WTC11 (cell line): Measurements from ENCODE around the gene PDZK1IP1. TPM values are rescaled to one million over a fixed set of nuclear protein-coding genes. Genes with fewer than 3 reads are reported as not detected.

Experiments
- ATAC-seq: fragments of 200-7000 bp; cut with Tn5 transposase; 2 replicates; pipeline ENCODE4 v1.10.0; 2021; ENCODE audit warnings: mild to moderate bottlenecking, moderate library complexity
- CTCF ChIA-PET: fragments of 300-600 bp; sonication (Branson Sonifier 250); formaldehyde crosslinking; loops from one replicate; lab custom pipeline; 2021; ENCODE audit warnings: antibody characterized with exemption; lab: Charles Lee
- POLR2A ChIA-PET: fragments of 350-600 bp; sonication (Branson Sonifier 250); formaldehyde crosslinking; loops from one replicate; lab custom pipeline; 2021; ENCODE audit warnings: antibody characterized with exemption; lab: Charles Lee
- DNase-seq: peaks from one replicate; pipeline ENCODE4 v3.0.0; 2021; ENCODE audit warnings: low spot score
- H3K27ac Mint-ChIP-seq: 2 replicates; pipeline ENCODE4 v1.8.0; 2021; ENCODE audit warnings: mixed read lengths
- H3K27me3 Mint-ChIP-seq: 2 replicates; pipeline ENCODE4 v1.8.0; 2021; ENCODE audit warnings: low read depth, mild to moderate bottlenecking, moderate library complexity, mixed read lengths
- H3K36me3 Mint-ChIP-seq: 2 replicates; pipeline ENCODE4 v1.8.0; 2021; ENCODE audit warnings: mixed read lengths
- H3K4me1 Mint-ChIP-seq: 2 replicates; pipeline ENCODE4 v1.8.0; 2022; ENCODE audit warnings: mixed read lengths
- H3K4me3 Mint-ChIP-seq: 2 replicates; pipeline ENCODE4 v1.8.0; 2021; ENCODE audit warnings: mild to moderate bottlenecking, moderate library complexity, mixed read lengths
- H3K9me3 Mint-ChIP-seq: 2 replicates; pipeline ENCODE4 v1.8.0; 2021; ENCODE audit warnings: mixed read lengths
- CREB1 ChIP-seq: sonication (generic); formaldehyde crosslinking; IDR thresholded peaks from 2 replicates; pipeline ENCODE4 v1.8.0; 2023; ENCODE audit warnings: mild to moderate bottlenecking, missing genetic modification reagents
- CREM ChIP-seq: sonication (generic); formaldehyde crosslinking; IDR thresholded peaks from 2 replicates; pipeline ENCODE4 v1.8.1; 2022; ENCODE audit warnings: mild to moderate bottlenecking, missing genetic modification reagents, moderate library complexity
- HMGA2 ChIP-seq: fragments of 250-450 bp; sonication (Bioruptor Pico); IDR thresholded peaks from 2 replicates; pipeline ENCODE4 v1.4.0; 2021; ENCODE audit warnings: mild to moderate bottlenecking, moderate library complexity
- NFATC4 ChIP-seq: fragments of 250-450 bp; sonication (Bioruptor Pico); IDR thresholded peaks from 2 replicates; pipeline ENCODE4 v1.9.0; 2021; ENCODE audit warnings: mild to moderate bottlenecking
- NR1H2 ChIP-seq: sonication (generic); formaldehyde crosslinking; IDR thresholded peaks from 2 replicates; pipeline ENCODE4 v1.9.0; 2021; ENCODE audit warnings: mild to moderate bottlenecking, moderate library complexity, missing genetic modification reagents
- RORB ChIP-seq: fragments of 250-450 bp; sonication (Bioruptor Pico); IDR thresholded peaks from 2 replicates; pipeline ENCODE4 v1.9.0; 2021; ENCODE audit warnings: mild to moderate bottlenecking
- SP1 ChIP-seq: sonication (generic); formaldehyde crosslinking; conservative IDR thresholded peaks from 2 replicates; pipeline ENCODE4 v1.8.1; 2022; ENCODE audit warnings: missing genetic modification reagents
- TEAD1 ChIP-seq: sonication (generic); formaldehyde crosslinking; IDR thresholded peaks from 2 replicates; pipeline ENCODE4 v1.8.0; 2022; ENCODE audit warnings: mild to moderate bottlenecking, missing genetic modification reagents
- ZNF138 ChIP-seq: sonication (generic); formaldehyde crosslinking; conservative IDR thresholded peaks from 2 replicates; pipeline ENCODE4 v1.8.1; 2022; ENCODE audit warnings: mild to moderate bottlenecking, moderate library complexity, missing genetic modification reagents
- ZNF396 ChIP-seq: fragments of 250-450 bp; sonication (Bioruptor Pico); IDR thresholded peaks from 2 replicates; pipeline ENCODE4 v1.8.0; 2021; ENCODE audit warnings: mild to moderate bottlenecking, moderate library complexity, borderline replicate concordance
- total RNA-seq: library from RNA; stranded (reverse); gene quantifications from 3 replicates; pipeline ENCODE4 v1.2.3, GENCODE V29; 2021
- TF ChIP-seq, protein P1 (sequence below): sonication (generic); formaldehyde crosslinking; IDR thresholded peaks from 2 replicates; pipeline ENCODE4 v1.8.0; 2022; ENCODE audit warnings: missing genetic modification reagents
- TF ChIP-seq, protein P2 (sequence below): sonication (generic); formaldehyde crosslinking; IDR thresholded peaks from 2 replicates; pipeline ENCODE4 v1.8.0; 2023; ENCODE audit warnings: missing genetic modification reagents
- TF ChIP-seq, protein P3 (sequence below): sonication (generic); formaldehyde crosslinking; IDR thresholded peaks from 2 replicates; pipeline ENCODE4 v1.8.0; 2022; ENCODE audit warnings: mild to moderate bottlenecking, missing genetic modification reagents
- TF ChIP-seq, protein P4 (sequence below): sonication (generic); formaldehyde crosslinking; IDR thresholded peaks from 2 replicates; pipeline ENCODE4 v1.8.0; 2022; ENCODE audit warnings: mild to moderate bottlenecking, missing genetic modification reagents
- TF ChIP-seq, protein P5 (sequence below): sonication (generic); formaldehyde crosslinking; IDR thresholded peaks from 2 replicates; pipeline ENCODE4 v1.8.1; 2022; ENCODE audit warnings: mild to moderate bottlenecking, missing genetic modification reagents, moderate library complexity, borderline replicate concordance
- TF ChIP-seq, protein P6 (sequence below): sonication (generic); formaldehyde crosslinking; IDR thresholded peaks from 2 replicates; pipeline ENCODE4 v1.8.0; 2023; ENCODE audit warnings: missing genetic modification reagents, mild to moderate bottlenecking, borderline replicate concordance
- TF ChIP-seq, protein P7 (sequence below): fragments of 250-450 bp; sonication (Bioruptor Pico); IDR thresholded peaks from 2 replicates; pipeline ENCODE4 v1.9.0; 2021; ENCODE audit warnings: mild to moderate bottlenecking

PDZK1IP1 gene
- total RNA-seq, 1 experiment from 2014 or later = not detected

DNA sequence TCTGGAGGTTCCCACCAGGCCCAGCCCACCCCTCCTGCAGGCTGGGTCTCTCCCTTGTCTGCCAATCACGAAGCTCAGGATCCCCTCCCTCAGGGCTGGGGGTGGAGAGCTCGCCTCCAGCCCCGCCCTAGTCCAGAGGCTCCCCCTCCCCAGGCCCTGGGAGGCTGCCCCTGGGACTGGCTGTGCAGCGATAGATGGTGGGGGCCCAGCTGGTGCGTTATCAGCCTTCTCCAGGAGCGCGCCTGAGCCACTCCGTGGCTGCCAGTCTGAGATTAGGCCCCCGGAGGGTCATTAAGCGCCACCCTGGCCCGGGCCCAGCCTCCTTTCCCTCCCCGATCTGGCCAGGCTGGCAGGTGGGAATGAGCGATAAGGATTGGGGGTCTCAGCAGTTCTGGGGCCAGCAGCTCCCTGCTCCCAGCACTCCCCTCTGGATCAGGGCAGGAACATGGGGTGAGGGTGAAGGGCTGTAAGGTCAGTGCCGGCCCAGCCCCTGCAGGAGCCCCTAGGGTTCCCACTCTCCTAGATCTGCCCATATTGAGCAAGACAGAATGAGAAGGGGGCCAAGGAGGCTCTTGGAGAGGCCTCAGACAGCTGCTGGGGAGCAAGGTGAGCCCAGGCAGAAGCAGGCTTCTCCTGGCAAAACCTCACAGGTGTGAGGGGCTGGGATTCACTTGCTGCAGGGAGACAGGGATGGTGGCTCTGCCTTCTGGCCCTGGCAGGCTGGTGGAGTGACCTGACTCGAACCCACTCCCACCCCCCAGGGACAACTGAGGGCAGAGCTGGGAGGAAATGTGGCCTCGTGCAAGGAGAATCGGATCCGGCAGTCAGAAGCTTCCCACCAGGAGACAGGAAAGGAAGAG, 8.5 kb downstream of the PDZK1IP1 start (continued):
- TF ChIP-seq, protein P1, sequence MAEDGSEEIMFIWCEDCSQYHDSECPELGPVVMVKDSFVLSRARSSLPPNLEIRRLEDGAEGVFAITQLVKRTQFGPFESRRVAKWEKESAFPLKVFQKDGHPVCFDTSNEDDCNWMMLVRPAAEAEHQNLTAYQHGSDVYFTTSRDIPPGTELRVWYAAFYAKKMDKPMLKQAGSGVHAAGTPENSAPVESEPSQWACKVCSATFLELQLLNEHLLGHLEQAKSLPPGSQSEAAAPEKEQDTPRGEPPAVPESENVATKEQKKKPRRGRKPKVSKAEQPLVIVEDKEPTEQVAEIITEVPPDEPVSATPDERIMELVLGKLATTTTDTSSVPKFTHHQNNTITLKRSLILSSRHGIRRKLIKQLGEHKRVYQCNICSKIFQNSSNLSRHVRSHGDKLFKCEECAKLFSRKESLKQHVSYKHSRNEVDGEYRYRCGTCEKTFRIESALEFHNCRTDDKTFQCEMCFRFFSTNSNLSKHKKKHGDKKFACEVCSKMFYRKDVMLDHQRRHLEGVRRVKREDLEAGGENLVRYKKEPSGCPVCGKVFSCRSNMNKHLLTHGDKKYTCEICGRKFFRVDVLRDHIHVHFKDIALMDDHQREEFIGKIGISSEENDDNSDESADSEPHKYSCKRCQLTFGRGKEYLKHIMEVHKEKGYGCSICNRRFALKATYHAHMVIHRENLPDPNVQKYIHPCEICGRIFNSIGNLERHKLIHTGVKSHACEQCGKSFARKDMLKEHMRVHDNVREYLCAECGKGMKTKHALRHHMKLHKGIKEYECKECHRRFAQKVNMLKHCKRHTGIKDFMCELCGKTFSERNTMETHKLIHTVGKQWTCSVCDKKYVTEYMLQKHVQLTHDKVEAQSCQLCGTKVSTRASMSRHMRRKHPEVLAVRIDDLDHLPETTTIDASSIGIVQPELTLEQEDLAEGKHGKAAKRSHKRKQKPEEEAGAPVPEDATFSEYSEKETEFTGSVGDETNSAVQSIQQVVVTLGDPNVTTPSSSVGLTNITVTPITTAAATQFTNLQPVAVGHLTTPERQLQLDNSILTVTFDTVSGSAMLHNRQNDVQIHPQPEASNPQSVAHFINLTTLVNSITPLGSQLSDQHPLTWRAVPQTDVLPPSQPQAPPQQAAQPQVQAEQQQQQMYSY (CRISPR knock-in tag) = no peak

DNA sequence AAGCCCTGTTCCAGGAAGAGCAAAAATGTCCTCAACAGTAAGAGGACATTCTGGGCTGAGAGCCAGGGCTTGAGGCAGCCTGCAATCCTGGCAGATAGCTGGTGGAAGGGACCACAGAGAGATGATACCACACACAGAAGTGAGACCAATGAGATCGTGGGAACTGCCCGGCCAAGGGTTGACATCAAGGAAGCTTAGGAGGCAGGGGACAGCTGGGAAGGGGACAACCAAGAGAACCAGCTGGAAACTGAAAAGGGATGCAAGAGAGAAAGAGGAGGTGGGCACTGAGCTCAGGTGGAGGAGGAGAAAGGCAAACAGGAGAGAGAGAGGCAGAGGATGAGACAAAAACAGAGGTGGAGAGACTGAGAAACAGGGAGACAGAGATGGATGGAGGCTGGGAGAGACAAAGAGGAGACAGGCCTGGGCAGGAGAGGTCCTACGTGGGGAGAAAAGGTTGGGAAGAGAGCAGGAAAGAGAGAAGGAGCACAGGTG, 9.2 kb downstream of the PDZK1IP1 start:
- ChIA-PET CTCF (interaction anchor here (1.0 to 4.8 kb wide), 4 partner anchors 10 to 251 kb away, joined by 3 to 152 read pairs (median 36); partner anchors contain the start of gene PDZK1IP1), POLR2A (interaction anchor here (1.0 kb wide), 1 partner anchor 133 kb away, joined by 3 read pairs; the partner anchor contains the start of gene STIL)
- Mint-ChIP-seq H3K27me3 (peaks cover 44% of the 10 kb centered on the region), H3K4me3 (peak overlapping the region; percentile 15; the same call in 1 of the 2 replicates), H3K36me3 (no peaks in the 10 kb centered on the region), H3K4me1 (peaks cover 19% of the 10 kb centered on the region), H3K27ac (no peak overlapping the region), H3K9me3 (no peaks in the 10 kb centered on the region)
- TF ChIP-seq, protein P2, sequence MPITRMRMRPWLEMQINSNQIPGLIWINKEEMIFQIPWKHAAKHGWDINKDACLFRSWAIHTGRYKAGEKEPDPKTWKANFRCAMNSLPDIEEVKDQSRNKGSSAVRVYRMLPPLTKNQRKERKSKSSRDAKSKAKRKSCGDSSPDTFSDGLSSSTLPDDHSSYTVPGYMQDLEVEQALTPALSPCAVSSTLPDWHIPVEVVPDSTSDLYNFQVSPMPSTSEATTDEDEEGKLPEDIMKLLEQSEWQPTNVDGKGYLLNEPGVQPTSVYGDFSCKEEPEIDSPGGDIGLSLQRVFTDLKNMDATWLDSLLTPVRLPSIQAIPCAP (CRISPR knock-in tag) = no peak
- no peak for TF ChIP-seq RORB
- DNase-seq = no peak
- no peak for ATAC-seq

DNA sequence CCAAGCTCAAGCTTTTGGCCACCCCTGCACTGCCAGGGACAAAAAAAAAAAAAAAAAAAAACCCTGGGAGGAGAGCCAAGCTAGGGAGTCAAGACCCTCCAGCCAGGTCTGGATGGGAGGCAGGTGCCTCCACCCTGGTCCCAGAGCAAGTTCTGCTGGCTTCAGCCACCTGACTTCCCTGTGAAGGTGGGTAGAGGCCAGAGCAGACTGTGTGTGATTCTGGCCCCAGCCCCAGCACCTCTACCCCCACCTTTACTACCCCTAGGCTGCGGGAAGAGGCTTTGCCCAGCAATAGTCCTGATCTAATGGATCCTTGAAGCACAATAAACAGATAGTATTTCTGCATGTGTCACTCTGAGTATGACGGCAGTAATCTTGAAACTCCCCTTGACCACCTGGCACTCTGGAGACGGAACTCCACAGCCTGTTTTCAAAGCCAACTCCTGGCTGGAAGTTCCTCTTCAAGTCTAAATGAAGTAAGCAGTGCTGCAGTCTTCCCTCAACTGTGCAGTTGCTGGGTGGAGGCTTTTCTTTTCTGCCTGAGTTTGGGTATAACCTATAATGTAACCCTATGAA, 9.8 kb downstream of the PDZK1IP1 start:
- Mint-ChIP-seq H3K27ac (no peak overlapping the region), H3K9me3 (no peaks in the 10 kb centered on the region), H3K4me1 (peaks cover 21% of the 10 kb centered on the region), H3K4me3 (no peak overlapping the region; the same call in 1 of the 2 replicates), H3K36me3 (no peaks in the 10 kb centered on the region), H3K27me3 (peaks cover 39% of the 10 kb centered on the region)
- ChIA-PET CTCF (interaction anchor here (0.6 to 4.8 kb wide), 33 partner anchors 11 to 576 kb away, joined by 3 to 152 read pairs (median 10); partner anchors contain the start of genes CYP4X1, FOXD2, MKNK1 and PDZK1IP1), POLR2A (interaction anchor here (1.4 to 1.9 kb wide), 2 partner anchors 13 to 154 kb away, joined by 6 read pairs; partner anchors contain the start of gene CMPK1)
- ATAC-seq (no peak), DNase-seq (no peak)
- TF ChIP-seq, protein P3, sequence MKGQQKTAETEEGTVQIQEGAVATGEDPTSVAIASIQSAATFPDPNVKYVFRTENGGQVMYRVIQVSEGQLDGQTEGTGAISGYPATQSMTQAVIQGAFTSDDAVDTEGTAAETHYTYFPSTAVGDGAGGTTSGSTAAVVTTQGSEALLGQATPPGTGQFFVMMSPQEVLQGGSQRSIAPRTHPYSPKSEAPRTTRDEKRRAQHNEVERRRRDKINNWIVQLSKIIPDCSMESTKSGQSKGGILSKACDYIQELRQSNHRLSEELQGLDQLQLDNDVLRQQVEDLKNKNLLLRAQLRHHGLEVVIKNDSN = no peak
- TF ChIP-seq RORB (no peak), NFATC4 (no peak), SP1 (CRISPR knock-in tag) (no peak), ZNF138 (CRISPR knock-in tag) (no peak), TEAD1 (no peak), CREB1 (no peak), CREM (CRISPR knock-in tag) (no peak), HMGA2 (CRISPR knock-in tag) (no peak), NR1H2 (no peak), ZNF396 (no peak)
- TF ChIP-seq, protein P4, sequence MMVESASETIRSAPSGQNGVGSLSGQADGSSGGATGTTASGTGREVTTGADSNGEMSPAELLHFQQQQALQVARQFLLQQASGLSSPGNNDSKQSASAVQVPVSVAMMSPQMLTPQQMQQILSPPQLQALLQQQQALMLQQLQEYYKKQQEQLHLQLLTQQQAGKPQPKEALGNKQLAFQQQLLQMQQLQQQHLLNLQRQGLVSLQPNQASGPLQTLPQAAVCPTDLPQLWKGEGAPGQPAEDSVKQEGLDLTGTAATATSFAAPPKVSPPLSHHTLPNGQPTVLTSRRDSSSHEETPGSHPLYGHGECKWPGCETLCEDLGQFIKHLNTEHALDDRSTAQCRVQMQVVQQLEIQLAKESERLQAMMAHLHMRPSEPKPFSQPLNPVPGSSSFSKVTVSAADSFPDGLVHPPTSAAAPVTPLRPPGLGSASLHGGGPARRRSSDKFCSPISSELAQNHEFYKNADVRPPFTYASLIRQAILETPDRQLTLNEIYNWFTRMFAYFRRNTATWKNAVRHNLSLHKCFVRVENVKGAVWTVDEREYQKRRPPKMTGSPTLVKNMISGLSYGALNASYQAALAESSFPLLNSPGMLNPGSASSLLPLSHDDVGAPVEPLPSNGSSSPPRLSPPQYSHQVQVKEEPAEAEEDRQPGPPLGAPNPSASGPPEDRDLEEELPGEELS (CRISPR knock-in tag) = no peak
- TF ChIP-seq, protein P5, sequence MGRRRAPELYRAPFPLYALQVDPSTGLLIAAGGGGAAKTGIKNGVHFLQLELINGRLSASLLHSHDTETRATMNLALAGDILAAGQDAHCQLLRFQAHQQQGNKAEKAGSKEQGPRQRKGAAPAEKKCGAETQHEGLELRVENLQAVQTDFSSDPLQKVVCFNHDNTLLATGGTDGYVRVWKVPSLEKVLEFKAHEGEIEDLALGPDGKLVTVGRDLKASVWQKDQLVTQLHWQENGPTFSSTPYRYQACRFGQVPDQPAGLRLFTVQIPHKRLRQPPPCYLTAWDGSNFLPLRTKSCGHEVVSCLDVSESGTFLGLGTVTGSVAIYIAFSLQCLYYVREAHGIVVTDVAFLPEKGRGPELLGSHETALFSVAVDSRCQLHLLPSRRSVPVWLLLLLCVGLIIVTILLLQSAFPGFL (CRISPR knock-in tag) = no peak
- TF ChIP-seq, protein P6, sequence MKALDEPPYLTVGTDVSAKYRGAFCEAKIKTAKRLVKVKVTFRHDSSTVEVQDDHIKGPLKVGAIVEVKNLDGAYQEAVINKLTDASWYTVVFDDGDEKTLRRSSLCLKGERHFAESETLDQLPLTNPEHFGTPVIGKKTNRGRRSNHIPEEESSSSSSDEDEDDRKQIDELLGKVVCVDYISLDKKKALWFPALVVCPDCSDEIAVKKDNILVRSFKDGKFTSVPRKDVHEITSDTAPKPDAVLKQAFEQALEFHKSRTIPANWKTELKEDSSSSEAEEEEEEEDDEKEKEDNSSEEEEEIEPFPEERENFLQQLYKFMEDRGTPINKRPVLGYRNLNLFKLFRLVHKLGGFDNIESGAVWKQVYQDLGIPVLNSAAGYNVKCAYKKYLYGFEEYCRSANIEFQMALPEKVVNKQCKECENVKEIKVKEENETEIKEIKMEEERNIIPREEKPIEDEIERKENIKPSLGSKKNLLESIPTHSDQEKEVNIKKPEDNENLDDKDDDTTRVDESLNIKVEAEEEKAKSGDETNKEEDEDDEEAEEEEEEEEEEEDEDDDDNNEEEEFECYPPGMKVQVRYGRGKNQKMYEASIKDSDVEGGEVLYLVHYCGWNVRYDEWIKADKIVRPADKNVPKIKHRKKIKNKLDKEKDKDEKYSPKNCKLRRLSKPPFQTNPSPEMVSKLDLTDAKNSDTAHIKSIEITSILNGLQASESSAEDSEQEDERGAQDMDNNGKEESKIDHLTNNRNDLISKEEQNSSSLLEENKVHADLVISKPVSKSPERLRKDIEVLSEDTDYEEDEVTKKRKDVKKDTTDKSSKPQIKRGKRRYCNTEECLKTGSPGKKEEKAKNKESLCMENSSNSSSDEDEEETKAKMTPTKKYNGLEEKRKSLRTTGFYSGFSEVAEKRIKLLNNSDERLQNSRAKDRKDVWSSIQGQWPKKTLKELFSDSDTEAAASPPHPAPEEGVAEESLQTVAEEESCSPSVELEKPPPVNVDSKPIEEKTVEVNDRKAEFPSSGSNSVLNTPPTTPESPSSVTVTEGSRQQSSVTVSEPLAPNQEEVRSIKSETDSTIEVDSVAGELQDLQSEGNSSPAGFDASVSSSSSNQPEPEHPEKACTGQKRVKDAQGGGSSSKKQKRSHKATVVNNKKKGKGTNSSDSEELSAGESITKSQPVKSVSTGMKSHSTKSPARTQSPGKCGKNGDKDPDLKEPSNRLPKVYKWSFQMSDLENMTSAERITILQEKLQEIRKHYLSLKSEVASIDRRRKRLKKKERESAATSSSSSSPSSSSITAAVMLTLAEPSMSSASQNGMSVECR (CRISPR knock-in tag) = no peak
- TF ChIP-seq, protein P7, sequence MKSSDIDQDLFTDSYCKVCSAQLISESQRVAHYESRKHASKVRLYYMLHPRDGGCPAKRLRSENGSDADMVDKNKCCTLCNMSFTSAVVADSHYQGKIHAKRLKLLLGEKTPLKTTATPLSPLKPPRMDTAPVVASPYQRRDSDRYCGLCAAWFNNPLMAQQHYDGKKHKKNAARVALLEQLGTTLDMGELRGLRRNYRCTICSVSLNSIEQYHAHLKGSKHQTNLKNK (CRISPR knock-in tag) = no peak
